ENCODE measurements around the gene OSBPL9.
"Not testable (repeated sequence)": the region's sequence is repeated elsewhere in the genome, so short reads cannot be mapped to it uniquely, and the experiment has no call there.

The OSBPL9 gene

DNA sequence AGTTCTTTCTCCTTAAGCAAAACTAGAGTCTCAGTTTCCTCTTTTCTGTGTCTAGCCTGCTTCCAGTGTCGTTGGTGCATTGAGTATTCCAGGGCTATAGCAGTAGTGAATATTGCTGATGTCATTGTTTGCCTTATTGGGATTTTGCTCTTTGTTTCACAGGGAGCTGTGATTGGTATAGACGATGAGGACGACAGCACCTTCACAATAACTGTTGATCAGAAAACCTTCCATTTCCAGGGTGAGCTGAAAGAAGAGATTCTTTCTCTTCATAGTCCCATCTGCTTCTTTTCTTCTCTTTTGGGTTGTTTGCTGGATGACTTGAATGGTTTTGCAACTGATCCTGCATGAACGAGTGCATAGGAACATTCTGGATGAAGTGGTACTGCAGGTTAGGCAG lies 52.4 kb downstream of the OSBPL9 start:
- no peak for DNase-seq

DNA sequence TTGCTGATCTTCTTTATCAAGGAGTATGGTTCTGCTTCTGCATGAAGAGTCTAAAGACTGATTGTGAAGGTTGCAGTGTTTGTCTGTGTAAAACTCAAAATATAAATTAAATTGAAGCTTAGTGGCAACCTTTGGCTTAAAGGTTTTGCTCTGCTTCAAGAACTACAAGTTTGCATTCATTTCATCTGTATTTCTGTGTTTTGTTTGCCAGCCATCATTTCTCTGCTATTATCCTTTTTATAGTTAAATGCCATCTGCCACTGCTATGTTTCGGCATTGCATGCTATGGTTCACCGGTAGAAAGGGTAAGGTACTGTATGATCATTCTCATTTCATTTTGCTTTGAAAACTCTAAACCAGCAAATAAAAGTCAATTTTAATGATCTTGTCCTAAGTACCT lies 52.9 kb downstream of the OSBPL9 start:
- DNase-seq, result no peak

GRCh38 chr1:51671527-51672325 lies 54.8 kb downstream of the OSBPL9 start:
- no peak for DNase-seq

DNA sequence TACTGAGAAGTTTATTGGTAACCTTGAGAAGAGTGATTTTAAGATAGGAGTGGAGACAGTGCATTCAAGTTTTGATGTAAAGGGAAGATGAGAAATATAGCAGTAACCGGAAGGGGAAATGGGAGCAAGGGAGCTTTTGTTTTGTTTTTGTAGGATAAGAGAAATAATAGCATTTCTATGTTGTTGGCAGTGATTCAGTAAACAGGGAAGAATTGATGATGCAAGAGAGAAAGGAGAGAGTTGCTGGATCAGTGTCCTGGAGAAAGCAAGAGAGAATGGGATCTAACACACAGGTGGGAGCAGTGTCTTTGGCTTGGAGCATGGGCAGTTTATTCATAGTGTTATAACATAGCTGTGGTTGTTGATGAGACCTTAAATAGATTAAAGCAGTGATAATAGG lies 56.4 kb downstream of the OSBPL9 start:
- DNase-seq, result no peak

DNA sequence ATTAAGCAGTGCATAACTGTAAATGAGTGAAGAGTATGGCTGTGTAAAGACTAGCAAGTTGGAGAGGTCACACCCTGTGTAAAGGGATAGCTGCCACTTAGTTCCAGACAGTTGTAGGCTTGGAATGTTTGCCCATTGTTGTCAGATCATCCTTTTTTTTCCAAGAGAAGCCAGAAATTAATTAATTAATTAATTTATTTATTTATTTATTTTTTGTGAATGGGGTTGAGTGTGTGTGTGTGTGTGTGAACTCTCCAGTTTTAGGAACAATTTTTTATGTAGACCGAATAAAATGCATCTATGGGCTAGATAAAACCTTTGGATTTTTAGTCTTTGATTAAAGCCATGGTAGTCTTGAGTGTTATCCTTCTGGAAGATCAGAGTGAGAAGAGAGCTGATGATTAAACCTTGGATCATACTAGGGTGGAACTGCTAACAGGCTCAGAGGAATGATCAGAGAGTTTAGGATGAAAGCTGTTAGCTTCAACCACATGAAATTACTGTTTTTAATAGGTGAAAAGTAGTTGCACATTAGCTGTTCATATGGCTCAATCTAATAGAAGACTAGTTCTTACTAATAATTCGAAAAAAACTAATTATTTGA lies 58.4 kb downstream of the OSBPL9 start:
- no peak for DNase-seq

- DNase-seq, result no peak
Measured at GRCh38 chr1:51679435-51679834, 62.5 kb downstream of the OSBPL9 start.

DNA sequence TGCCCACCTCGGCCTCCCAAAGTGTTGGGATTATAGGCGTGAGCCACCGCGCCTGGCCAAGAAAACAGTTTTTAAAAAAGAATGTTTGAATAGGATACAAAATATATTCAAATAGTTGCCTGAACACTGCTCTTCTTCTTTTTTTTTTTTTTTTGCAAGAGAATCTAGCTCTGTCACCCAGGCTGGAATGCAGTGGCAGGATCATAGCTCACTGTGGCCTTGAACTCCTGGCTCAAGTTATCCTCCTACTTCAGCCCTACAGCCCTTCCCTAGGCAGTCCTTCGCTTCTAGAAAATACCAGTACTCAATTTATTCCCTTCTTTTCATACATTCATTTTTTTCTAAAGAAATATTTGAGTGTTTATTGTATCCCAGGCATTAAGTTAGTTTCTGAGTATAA lies 67.9 kb downstream of the OSBPL9 start:
- no peak for DNase-seq

DNA sequence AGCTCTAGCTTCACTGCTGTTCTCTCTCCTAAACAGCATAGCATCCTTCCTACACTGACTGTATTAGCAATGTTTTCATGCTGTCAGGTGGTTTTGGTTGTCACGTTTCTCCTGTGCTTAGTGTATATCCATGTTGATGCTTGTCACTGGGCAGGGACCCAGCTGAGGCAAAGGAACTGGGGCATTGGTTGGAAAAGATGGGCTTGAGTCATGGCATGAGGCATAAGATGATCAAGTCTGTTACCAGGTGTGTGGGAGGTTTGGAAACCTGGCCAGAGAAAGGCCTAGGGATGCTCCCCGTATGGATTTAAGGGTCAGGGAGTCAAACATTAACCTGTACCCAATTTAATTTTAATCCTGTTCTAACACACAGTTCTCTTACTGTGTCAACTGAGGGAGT lies 69.6 kb downstream of the OSBPL9 start:
- DNase-seq, result no peak

DNA sequence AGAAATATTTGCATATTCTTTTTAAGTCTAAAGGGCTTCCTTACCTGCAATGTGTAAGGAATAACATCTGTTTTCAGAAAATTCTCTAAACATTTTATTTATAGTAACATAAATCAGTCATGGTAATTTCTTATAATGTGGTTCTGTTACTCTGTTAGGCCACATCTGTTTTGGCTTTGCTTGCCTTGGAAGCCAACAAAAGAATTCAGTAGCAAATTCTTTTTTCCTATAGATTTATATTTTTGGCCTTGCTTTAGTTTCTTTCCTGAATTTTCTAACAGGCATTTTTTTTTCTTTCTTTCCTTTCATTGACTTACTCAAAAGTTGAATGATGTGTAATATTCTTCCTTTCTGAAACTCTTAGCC lies 72.2 kb downstream of the OSBPL9 start:
- no peak for DNase-seq

DNA sequence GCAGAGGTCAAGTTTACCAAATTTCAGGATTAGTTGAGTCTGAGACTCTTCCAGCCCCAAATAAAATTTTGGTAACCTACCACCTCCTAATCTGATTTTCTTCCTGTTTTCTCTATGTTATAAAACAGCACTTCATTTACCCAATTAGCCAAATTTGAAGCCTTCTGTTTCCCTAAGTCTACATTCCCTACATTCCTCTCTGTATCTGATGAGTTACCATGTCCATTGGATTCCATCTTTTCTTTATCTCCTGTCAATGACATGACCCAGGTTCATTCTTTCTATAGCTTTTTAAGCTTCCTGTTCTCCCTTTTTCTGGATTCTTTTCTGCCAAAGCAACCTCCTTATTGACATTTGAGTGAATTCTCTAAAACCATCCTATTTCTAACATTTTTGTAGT lies 72.8 kb downstream of the OSBPL9 start:
- no peak for DNase-seq

- DNase-seq, result no peak
Measured at GRCh38 chr1:51690285-51690961, 73.5 kb downstream of the OSBPL9 start.

GRCh38 chr1:51691920-51692319 lies 75.0 kb downstream of the OSBPL9 start:
- no peak for DNase-seq

DNA sequence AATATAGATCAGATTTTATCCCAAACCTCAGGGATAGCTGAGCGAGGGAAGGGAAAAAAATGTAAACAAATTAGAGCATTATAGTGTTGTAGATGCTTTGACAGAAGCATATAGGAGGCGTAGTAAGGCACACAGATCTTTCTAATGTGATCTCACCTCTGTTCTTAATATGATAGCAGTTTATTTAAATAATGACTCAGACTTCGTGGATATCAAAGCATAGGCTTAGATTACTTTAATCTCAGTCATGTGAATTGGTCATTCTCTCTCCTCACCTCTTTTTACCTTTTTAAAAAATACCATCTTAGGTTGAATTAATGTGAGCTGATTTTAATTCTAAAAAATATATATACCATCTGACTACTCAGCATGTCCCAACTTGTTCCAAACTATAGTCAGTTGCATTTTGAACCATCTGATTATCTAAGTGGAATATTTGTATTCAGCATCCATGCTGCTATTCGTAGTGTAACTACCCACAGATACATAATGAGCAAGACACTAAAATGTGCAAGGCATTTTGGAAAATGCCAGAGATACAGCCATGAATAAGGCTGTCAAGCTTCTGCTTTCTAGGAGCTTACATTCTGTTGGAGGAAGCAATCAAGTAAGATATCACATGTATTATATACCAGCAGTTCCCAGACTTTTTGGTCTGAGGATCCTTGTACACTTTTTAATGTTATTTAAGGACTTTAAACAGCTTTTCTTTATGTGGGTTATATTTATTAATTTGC lies 76.7 kb downstream of the OSBPL9 start:
- DNase-seq, result no peak

GRCh38 chr1:51697166-51697565 lies 80.3 kb downstream of the OSBPL9 start:
- no peak for DNase-seq

- no peak for DNase-seq
Measured at GRCh38 chr1:51699391-51699790, 82.5 kb downstream of the OSBPL9 start.

DNA sequence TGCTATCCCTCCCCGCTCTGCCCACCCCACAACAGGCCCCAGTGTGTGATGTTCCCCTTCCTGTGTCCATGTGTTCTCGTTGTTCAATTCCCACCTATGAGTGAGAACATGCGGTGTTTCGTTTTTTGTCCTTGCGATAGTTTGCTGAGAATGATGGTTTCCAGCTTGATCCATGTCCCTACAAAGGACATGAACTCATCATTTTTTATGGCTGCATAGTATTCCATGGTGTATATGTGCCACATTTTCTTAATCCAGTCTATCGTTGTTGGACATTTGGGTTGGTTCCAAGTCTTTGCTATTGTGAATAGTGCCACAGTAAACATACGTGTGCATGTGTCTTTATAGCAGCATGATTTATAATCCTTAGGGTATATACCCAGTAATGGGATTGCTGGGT lies 84.9 kb downstream of the OSBPL9 start:
- not testable (repeated sequence) for DNase-seq

- not testable (repeated sequence) for DNase-seq
Measured at GRCh38 chr1:51702220-51702619, 85.3 kb downstream of the OSBPL9 start.

- DNase-seq, result no peak
Measured at GRCh38 chr1:51705035-51705434, 88.1 kb downstream of the OSBPL9 start.

- no peak for DNase-seq
Measured at GRCh38 chr1:51708911-51709760, 92.2 kb downstream of the OSBPL9 start.

- no peak for DNase-seq
Measured at GRCh38 chr1:51709951-51710350, 93.1 kb downstream of the OSBPL9 start.

DNA sequence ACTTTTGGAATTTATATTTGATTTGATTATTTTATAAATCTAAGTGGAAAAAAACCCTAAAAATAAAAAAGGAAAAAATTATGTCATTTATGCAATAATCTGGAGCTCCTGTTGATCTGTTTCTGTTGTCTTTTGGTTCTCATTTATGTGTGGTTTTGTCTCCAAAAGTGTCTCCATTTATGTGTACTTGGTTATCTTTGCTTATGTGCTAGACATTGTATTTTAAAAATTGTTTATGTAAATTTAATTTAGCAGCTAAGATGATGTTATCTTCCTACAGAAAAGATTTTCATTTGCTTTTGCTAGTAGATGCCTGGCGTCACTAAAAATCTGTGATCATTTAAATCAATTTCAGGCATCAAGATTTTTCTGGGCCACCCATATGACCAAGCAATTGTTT lies 95.7 kb downstream of the OSBPL9 start:
- no peak for DNase-seq

GRCh38 chr1:51714374-51715019 lies 97.6 kb downstream of the OSBPL9 start:
- DNase-seq, result no peak

Data from islet precursor cell (in vitro differentiated cells).